22Rv1 (cell line): ENCODE data around the gene DMXL2.

Experiments used
- CTCF ChIP-seq: fragments of 450-650 bp; IDR thresholded peaks from 2 replicates; pipeline ENCODE4 v1.5.1; 2017; ENCODE audit warnings: mild to moderate bottlenecking
- ZFX ChIP-seq: fragments of 450-650 bp; IDR thresholded peaks from 2 replicates; pipeline ENCODE4 v1.6.1; 2017; ENCODE audit warnings: antibody characterized with exemption, borderline replicate concordance

- TF ChIP-seq CTCF, result no peak
- no peak for TF ChIP-seq ZFX
Measured at GRCh38 chr15:51602484-51602883, 20.1 kb downstream of the DMXL2 start.
